Suprapubic skin (tissue), 4 donors: ENCODE measurements around the gene RUNX1.

Experiments used
- CTCF ChIP-seq, 2 donors: fragments of 200-600 bp in 1 of 2; fragments of 450-650 bp in 1 of 2; sonication (generic) in 1 of 2; IDR thresholded peaks; one replicate each; pipeline ENCODE4 v1.5.1; 2016 to 2019; ENCODE audit warnings: antibody characterized with exemption in 2 of 2, mild to moderate bottlenecking in 1 of 2, moderate library complexity in 1 of 2
- POLR2A ChIP-seq, 2 donors: fragments of 450-650 bp; IDR thresholded peaks; one replicate each; pipeline ENCODE4 v1.6.1; 2017; ENCODE audit warnings: antibody characterized with exemption in 2 of 2, mild to moderate bottlenecking in 2 of 2, moderate library complexity in 2 of 2
- POLR2AphosphoS5 ChIP-seq, 3 donors: sonication (generic); formaldehyde crosslinking; IDR thresholded peaks; one replicate each; pipeline ENCODE4 v1.6.1; 2017; ENCODE audit warnings: antibody characterized with exemption in 3 of 3

- TF ChIP-seq CTCF (IDR thresholded peaks at IDR 0.05) (no peak), POLR2A (IDR thresholded peaks at IDR 0.05) (no peak), POLR2AphosphoS5 (IDR thresholded peaks at IDR 0.05) (no peak)
Measured at GRCh38 chr21:34899302-34899701, 149.8 kb downstream of the RUNX1 start.
